ENCODE results near the gene PLCB4.

DNA sequence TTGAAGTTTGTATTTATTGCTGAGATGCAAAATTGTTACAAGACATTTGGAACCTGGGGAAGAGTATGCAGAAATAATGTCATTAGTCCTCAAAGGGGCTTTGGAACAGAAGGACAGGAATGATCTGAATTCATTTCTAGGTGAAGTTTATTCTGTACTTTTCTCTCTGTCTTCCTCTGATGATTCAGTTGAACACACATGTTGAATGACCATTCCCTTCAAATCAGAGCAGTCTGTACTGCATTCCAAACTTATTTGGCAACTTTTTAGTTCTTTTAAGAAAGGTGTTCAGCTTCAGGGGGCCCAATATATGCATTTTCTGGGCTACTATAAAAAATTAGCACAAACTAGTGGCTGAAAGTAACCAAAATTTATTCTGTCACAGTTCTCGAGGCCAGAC lies 231.6 kb downstream of the PLCB4 start:
- TF ChIP-seq POLR2AphosphoS5 (IDR thresholded peaks at IDR 0.05; ENCODE audit: low read depth, low read length), result no peak
- TF ChIP-seq, protein P1, sequence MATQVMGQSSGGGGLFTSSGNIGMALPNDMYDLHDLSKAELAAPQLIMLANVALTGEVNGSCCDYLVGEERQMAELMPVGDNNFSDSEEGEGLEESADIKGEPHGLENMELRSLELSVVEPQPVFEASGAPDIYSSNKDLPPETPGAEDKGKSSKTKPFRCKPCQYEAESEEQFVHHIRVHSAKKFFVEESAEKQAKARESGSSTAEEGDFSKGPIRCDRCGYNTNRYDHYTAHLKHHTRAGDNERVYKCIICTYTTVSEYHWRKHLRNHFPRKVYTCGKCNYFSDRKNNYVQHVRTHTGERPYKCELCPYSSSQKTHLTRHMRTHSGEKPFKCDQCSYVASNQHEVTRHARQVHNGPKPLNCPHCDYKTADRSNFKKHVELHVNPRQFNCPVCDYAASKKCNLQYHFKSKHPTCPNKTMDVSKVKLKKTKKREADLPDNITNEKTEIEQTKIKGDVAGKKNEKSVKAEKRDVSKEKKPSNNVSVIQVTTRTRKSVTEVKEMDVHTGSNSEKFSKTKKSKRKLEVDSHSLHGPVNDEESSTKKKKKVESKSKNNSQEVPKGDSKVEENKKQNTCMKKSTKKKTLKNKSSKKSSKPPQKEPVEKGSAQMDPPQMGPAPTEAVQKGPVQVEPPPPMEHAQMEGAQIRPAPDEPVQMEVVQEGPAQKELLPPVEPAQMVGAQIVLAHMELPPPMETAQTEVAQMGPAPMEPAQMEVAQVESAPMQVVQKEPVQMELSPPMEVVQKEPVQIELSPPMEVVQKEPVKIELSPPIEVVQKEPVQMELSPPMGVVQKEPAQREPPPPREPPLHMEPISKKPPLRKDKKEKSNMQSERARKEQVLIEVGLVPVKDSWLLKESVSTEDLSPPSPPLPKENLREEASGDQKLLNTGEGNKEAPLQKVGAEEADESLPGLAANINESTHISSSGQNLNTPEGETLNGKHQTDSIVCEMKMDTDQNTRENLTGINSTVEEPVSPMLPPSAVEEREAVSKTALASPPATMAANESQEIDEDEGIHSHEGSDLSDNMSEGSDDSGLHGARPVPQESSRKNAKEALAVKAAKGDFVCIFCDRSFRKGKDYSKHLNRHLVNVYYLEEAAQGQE (IDR thresholded peaks at IDR 0.05; ENCODE audit: insufficient read depth in 1 of 2, low read depth in 2 of 2, low read length in 2 of 2), result no peak
- TF ChIP-seq FOXP2 (optimal IDR thresholded peaks at IDR 0.05; ENCODE audit: borderline replicate concordance, extremely low read depth, extremely low read length, insufficient read depth), result no peak

All from PFSK-1 (cell line).